ENCODE data around the gene PLXNB2.
"Not testable (repeated sequence)": the region's sequence is repeated elsewhere in the genome, so short reads cannot be mapped to it uniquely, and the experiment has no call there.

The PLXNB2 gene

DNA sequence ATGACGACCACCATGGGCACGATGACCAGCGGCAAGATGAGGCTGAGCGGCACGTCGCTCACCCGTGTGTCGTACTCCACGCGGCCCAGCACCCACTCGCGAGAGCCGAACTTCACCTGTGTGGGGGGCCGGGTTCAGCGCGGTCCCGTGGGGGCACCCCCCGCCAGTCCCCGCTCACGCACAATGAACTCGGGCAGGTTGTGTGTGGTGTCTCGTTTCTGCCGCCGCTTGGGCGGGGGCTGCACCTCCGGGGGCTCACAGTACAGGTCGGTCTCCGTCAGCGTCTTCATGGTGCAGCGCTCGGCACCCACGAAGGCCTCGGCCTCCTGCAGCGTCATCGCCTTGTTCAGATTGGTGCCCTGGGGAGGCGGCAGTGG is 26.1 kb downstream of the PLXNB2 start:
- no peak overlapping the region for H3K4me3 ChIP-seq
- in situ Hi-C loops (cut with MboI; ENCODE audit: low sequenced_read_pairs), result no loop called here
- H3K4me1 ChIP-seq, result no peaks in the 10 kb centered on the region
- H3K36me3 ChIP-seq (replicated peaks), result peaks cover 54% of the 10 kb centered on the region
- H3K9me3 ChIP-seq, result no peaks in the 10 kb centered on the region
- DNase-seq (ENCODE audit: low spot score in 2 of 2), result no peak
- no peaks in the 10 kb centered on the region for H3K27me3 ChIP-seq (ENCODE audit: low read depth)

DNA sequence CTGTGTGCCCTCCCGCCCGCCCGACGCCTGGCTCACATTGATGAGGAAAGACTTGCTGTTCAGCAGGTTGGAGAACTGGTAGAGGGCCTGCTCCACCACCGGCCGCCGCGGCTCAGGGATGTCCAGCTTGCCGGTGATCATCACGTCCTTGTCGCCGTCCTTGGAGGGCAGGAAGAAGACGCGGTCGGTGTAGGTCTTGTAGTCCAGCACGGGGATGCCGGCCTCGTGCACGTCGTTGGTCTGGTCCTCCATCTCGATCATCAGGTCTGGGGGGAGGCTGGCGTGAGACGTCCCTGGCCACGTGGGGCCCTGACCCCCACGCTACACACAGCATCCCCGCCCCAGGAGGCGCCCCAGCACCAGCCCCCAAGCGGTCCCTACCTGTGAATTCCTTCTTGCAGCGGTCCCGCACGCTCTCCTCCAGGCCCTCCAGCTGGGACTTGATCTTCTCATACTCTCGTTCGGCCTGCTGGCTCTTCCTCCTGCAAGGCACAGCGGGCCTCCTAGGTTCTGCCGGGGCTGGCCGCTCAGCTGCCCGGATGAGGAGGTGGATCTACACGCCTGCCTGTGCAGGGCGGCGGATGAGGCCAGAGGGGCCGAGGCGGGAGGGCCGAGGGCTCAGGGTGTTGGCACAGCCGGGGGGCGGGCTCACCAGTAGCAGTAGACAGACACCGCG is 26.6 kb downstream of the PLXNB2 start:
- H3K27me3 ChIP-seq (ENCODE audit: low read depth), result no peaks in the 10 kb centered on the region
- no peak for DNase-seq (ENCODE audit: low spot score in 2 of 2)
- H3K4me1 ChIP-seq, result no peaks in the 10 kb centered on the region
- in situ Hi-C loops (cut with MboI; ENCODE audit: low sequenced_read_pairs), result no loop called here
- no peaks in the 10 kb centered on the region for H3K9me3 ChIP-seq
- peaks cover 52% of the 10 kb centered on the region for H3K36me3 ChIP-seq (replicated peaks)
- H3K4me3 ChIP-seq, result no peak overlapping the region

- Histone ChIP-seq H3K4me1 (no peaks in the 10 kb centered on the region), H3K27me3 (ENCODE audit: low read depth) (no peaks in the 10 kb centered on the region), H3K9me3 (no peaks in the 10 kb centered on the region), H3K4me3 (no peak overlapping the region), H3K36me3 (replicated peaks) (peaks cover 59% of the 10 kb centered on the region)
- DNase-seq (ENCODE audit: low spot score in 2 of 2), result no peak
- in situ Hi-C loops (cut with MboI; ENCODE audit: low sequenced_read_pairs), result no loop called here
Measured at GRCh38 chr22:50280022-50280707, 27.3 kb downstream of the PLXNB2 start.

DNA sequence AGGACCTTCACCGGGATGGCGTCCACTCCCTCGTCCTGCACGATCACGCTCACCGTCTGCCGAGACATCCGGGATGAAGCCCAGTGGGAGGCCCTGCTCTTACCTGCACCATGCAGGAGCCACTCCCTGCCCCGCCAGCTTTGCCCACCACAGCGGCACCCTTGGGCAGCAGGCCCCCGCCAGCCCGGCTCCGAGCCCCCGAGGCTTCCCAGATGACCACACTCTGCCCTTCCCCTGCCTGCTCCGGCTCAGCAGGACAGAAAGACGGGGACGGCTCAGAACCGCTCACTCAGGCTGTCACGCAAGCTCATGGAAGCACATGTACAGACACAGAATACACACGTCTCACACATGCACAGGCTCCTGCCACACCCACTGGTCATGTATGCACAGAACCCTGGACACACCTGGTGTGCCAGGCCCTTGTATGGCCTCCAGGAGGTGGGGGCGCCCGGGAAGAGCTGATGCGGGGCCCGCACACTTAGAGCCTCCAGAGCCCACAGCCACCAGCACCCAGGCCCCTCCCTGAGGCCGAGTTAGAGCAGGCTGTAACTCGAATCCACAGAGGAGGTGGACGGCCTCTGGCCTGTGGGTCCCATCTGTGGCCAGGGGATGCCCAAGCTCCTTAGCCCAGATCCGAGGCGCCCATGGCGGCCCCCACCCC is 28.4 kb downstream of the PLXNB2 start:
- no peak for DNase-seq (ENCODE audit: low spot score in 2 of 2)
- H3K27me3 ChIP-seq (ENCODE audit: low read depth), result no peaks in the 10 kb centered on the region
- in situ Hi-C loops (cut with MboI; ENCODE audit: low sequenced_read_pairs), result loop anchor here (10.0 kb wide), 1 partner anchor 46 kb away; the partner anchor contains the start of gene DENND6B
- no peaks in the 10 kb centered on the region for H3K9me3 ChIP-seq
- H3K4me1 ChIP-seq, result no peaks in the 10 kb centered on the region
- peaks cover 63% of the 10 kb centered on the region for H3K36me3 ChIP-seq (replicated peaks)
- H3K4me3 ChIP-seq, result no peak overlapping the region

GRCh38 chr22:50278461-50278860 is 29.0 kb downstream of the PLXNB2 start:
- Histone ChIP-seq H3K4me3 (no peak overlapping the region), H3K9me3 (no peaks in the 10 kb centered on the region), H3K4me1 (no peaks in the 10 kb centered on the region), H3K36me3 (replicated peaks) (peaks cover 63% of the 10 kb centered on the region), H3K27me3 (ENCODE audit: low read depth) (no peaks in the 10 kb centered on the region)
- in situ Hi-C loops (cut with MboI; ENCODE audit: low sequenced_read_pairs), result loop anchor here (10.0 kb wide), 1 partner anchor 46 kb away; the partner anchor contains the start of gene DENND6B
- DNase-seq (ENCODE audit: low spot score in 2 of 2), result no peak

DNA sequence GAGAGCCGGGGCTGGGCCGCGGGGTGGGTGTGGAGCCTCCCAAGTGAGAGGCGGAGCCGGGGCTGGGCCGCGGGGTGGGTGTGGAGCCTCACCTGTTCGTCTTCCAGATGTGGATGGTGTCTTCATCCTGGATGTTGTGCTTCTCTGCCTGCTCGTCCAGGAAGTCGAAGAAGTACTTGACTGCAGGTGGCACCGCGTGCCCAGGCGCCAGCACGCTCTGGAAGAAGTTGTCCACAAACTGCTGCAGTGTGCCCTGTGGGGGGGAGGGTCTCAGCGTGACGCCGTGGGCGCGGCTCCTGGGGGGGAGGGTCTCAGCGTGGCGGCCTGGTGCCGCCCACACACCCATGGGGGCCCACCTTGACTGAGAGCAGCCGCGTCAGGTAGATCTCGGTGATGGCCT is 29.7 kb downstream of the PLXNB2 start:
- peaks cover 59% of the 10 kb centered on the region for H3K36me3 ChIP-seq (replicated peaks)
- H3K27me3 ChIP-seq (ENCODE audit: low read depth), result no peaks in the 10 kb centered on the region
- no peaks in the 10 kb centered on the region for H3K9me3 ChIP-seq
- DNase-seq (ENCODE audit: low spot score in 2 of 2), result no peak
- in situ Hi-C loops (cut with MboI; ENCODE audit: low sequenced_read_pairs), result loop anchor here (10.0 kb wide), 1 partner anchor 47 kb away; the partner anchor contains the start of gene DENND6B
- no peaks in the 10 kb centered on the region for H3K4me1 ChIP-seq
- H3K4me3 ChIP-seq, result no peak overlapping the region

GRCh38 chr22:50276143-50276542 is 31.3 kb downstream of the PLXNB2 start:
- in situ Hi-C loops (cut with MboI; ENCODE audit: low sequenced_read_pairs), result loop anchor here (10.0 kb wide), 1 partner anchor 49 kb away; the partner anchor contains the start of gene DENND6B

DNA sequence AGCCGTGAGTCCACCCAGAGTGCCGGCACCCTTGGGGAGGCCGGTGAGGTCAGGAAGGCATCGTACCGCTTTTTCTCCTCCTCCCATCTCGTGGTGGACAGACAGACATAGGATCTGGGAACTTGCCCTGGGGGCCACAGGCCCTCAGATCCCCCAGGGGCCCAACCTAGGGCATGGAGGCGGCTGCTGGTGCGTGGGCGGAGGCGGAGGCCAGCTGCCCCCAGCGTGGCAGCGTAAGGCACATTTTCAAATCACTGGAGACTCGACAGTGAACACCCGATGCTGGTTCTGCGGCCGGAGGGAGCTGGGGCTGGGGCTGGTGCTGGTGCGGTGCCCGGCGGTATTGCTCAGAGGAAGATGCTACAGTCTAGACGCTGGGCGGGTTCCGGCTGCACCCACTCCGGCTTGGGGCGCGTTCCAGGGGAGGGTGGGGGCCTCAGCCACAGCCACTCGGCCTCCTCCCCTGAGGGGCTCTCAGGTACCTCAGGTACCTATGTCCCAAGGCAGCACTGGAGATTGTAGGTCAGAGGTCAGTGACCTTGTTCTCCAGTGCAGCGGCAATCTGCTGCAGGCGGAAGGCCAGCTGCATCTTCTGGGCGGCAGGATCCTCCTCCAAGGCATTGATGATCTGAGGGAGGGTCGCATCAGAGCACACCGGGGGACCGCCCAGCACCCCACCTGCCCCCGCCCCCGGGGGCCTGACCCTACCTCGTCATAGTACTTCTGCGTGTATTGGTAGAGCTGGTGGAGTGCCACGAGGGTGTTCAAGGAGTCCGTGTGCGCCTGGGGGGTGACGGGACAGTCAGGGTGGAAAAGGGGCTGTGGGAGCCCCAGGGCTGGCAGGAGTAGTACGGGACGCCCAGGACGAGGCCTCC is 32.0 kb downstream of the PLXNB2 start:
- no peak for DNase-seq (ENCODE audit: low spot score in 2 of 2)
- no peaks in the 10 kb centered on the region for H3K9me3 ChIP-seq
- peaks cover 44% of the 10 kb centered on the region for H3K36me3 ChIP-seq (replicated peaks)
- in situ Hi-C loops (cut with MboI; ENCODE audit: low sequenced_read_pairs), result loop anchor here (10.0 kb wide), 1 partner anchor 49 kb away; the partner anchor contains the start of gene DENND6B
- H3K4me1 ChIP-seq, result peaks cover 10% of the 10 kb centered on the region
- H3K4me3 ChIP-seq, result no peak overlapping the region
- no peaks in the 10 kb centered on the region for H3K27me3 ChIP-seq (ENCODE audit: low read depth)

More at GRCh38 chr22:50276143-50276542, 31.3 kb downstream of the PLXNB2 start:
- no peaks in the 10 kb centered on the region for H3K9me3 ChIP-seq
- H3K4me3 ChIP-seq, result no peak overlapping the region
- no peaks in the 10 kb centered on the region for H3K27me3 ChIP-seq (ENCODE audit: low read depth)
- H3K36me3 ChIP-seq (replicated peaks), result peaks cover 48% of the 10 kb centered on the region
- DNase-seq (ENCODE audit: low spot score in 2 of 2), result peak in 1 of 2 experiments; percentile 50
- peaks cover 4% of the 10 kb centered on the region for H3K4me1 ChIP-seq

- no peak for DNase-seq (ENCODE audit: low spot score in 2 of 2)
- Histone ChIP-seq H3K9me3 (no peaks in the 10 kb centered on the region), H3K4me1 (peaks cover 10% of the 10 kb centered on the region), H3K4me3 (no peak overlapping the region), H3K36me3 (replicated peaks) (peaks cover 41% of the 10 kb centered on the region), H3K27me3 (ENCODE audit: low read depth) (no peaks in the 10 kb centered on the region)
- in situ Hi-C loops (cut with MboI; ENCODE audit: low sequenced_read_pairs), result loop anchor here (10.0 kb wide), 1 partner anchor 50 kb away; the partner anchor contains the start of gene DENND6B
Measured at GRCh38 chr22:50274771-50275170, 32.7 kb downstream of the PLXNB2 start.

- H3K9me3 ChIP-seq, result no peaks in the 10 kb centered on the region
- DNase-seq (ENCODE audit: low spot score in 2 of 2), result peak; percentile 27 to 64
- H3K4me3 ChIP-seq, result no peak overlapping the region
- in situ Hi-C loops (cut with MboI; ENCODE audit: low sequenced_read_pairs), result loop anchor here (10.0 kb wide), 1 partner anchor 50 kb away; the partner anchor contains the start of gene DENND6B
- peaks cover 37% of the 10 kb centered on the region for H3K36me3 ChIP-seq (replicated peaks)
- H3K27me3 ChIP-seq (ENCODE audit: low read depth), result no peaks in the 10 kb centered on the region
- H3K4me1 ChIP-seq, result peaks cover 10% of the 10 kb centered on the region
Measured at GRCh38 chr22:50274311-50274710, 33.1 kb downstream of the PLXNB2 start.

DNA sequence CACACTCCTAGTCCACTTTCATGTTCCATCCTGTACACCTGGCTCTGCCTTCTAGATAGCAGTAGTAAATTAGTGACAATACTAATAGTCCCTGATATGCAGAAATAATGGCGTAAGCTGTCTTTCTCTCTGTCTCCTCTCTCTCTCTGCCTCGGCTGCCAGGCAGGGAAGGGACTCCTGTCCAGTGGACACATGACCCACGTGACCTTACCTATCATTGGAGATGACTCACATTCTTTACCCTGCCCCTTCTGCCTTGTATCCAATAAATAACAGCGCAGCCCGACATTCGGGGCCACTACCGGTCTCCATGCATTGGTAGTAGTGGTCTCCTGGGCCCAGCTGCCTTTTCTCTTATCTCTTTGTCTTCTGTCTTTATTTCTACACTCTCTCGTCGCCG is 33.7 kb downstream of the PLXNB2 start:
- not testable (repeated sequence) for H3K4me1 ChIP-seq; H3K27me3 ChIP-seq (ENCODE audit: low read depth); H3K9me3 ChIP-seq; H3K4me3 ChIP-seq; DNase-seq (ENCODE audit: low spot score in 2 of 2)
- peaks cover 32% of the 10 kb centered on the region for H3K36me3 ChIP-seq (replicated peaks)
- in situ Hi-C loops (cut with MboI; ENCODE audit: low sequenced_read_pairs), result loop anchor here (10.0 kb wide), 1 partner anchor 51 kb away; the partner anchor contains the start of gene DENND6B

DNA sequence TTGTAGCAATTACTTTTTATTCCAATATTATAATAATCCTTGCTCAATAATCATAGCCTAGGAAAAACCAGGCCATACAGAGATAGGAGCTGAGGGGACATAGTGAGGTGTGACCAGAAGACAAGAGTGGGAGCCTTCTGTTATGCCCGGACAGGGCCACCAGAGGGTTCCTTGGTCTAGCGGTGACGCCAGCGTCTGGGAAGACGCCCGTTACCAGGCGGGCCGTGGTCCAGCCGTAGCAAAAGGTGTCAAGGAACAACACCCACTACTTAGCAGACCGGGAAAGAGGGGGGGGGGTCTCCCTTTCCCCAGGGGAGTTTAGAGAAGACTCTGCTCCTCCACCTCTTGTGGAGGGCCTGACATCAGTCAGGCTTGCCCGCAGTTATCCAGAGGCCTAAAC is 34.1 kb downstream of the PLXNB2 start:
- H3K4me1 ChIP-seq; H3K4me3 ChIP-seq; H3K9me3 ChIP-seq; DNase-seq (ENCODE audit: low spot score in 2 of 2); H3K27me3 ChIP-seq (ENCODE audit: low read depth): not testable (repeated sequence)
- in situ Hi-C loops (cut with MboI; ENCODE audit: low sequenced_read_pairs), result loop anchor here (10.0 kb wide), 1 partner anchor 51 kb away; the partner anchor contains the start of gene DENND6B
- peaks cover 30% of the 10 kb centered on the region for H3K36me3 ChIP-seq (replicated peaks)
